Calu3 (cell line): ENCODE measurements around the gene HLX. TPM values are rescaled to one million over a fixed set of nuclear protein-coding genes. Genes with fewer than 3 reads are reported as not detected.

Experiments used
- BruUV-seq: library from RNA; stranded (reverse); fragments of 400-500 nt; replicated peaks from 2 replicates; lab custom pipeline; 2021; lab: Mats Ljungman, UMichigan
- CTCF ChIA-PET: fragments of 300-600 bp; sonication (Branson Sonifier 250); formaldehyde crosslinking; loops from one replicate; lab custom pipeline; 2022; ENCODE audit warnings: antibody characterized with exemption; lab: Charles Lee
- DNase-seq: peaks from one replicate; pipeline ENCODE4 v3.0.0; 2022
- H3K27ac Mint-ChIP-seq: one replicate; pipeline ENCODE4 v1.8.0; 2022; ENCODE audit warnings: mixed read lengths; ENCODE audit not compliant: unreplicated experiment
- H3K27me3 Mint-ChIP-seq: one replicate; pipeline ENCODE4 v1.8.0; 2022; ENCODE audit warnings: mixed read lengths; ENCODE audit not compliant: unreplicated experiment
- H3K36me3 Mint-ChIP-seq: one replicate; pipeline ENCODE4 v1.8.0; 2022; ENCODE audit warnings: mild to moderate bottlenecking, moderate library complexity, mixed read lengths; ENCODE audit not compliant: insufficient read depth, unreplicated experiment
- H3K4me1 Mint-ChIP-seq: one replicate; pipeline ENCODE4 v1.8.0; 2022; ENCODE audit warnings: mild to moderate bottlenecking, low read depth, mixed read lengths; ENCODE audit not compliant: unreplicated experiment
- H3K4me3 Mint-ChIP-seq: one replicate; pipeline ENCODE4 v1.8.0; 2022; ENCODE audit warnings: mild to moderate bottlenecking, low read depth, moderate library complexity, mixed read lengths; ENCODE audit not compliant: unreplicated experiment
- H3K9me3 Mint-ChIP-seq: one replicate; pipeline ENCODE4 v1.8.0; 2022; ENCODE audit warnings: low read depth, mixed read lengths; ENCODE audit not compliant: unreplicated experiment
- intact Hi-C: fragments of 100-400 bp; cut with micrococcal nuclease; formaldehyde crosslinking; loops from one replicate; pipeline ENCODE4 v1.10.0; 2022; ENCODE audit not compliant: unreplicated experiment
- total RNA-seq: library from RNA; stranded (reverse); gene quantifications from 2 replicates; pipeline ENCODE4 v1.2.3, GENCODE V29; 2022
- TF ChIP-seq, protein P1 (sequence below): fragments of 200-600 bp; IDR thresholded peaks from one replicate; pipeline ENCODE4 v1.8.0; 2022; ENCODE audit warnings: antibody characterized with exemption; ENCODE audit not compliant: unreplicated experiment

The HLX gene
- total RNA-seq, 1 experiment from 2014 or later, result 0.09 TPM

DNA sequence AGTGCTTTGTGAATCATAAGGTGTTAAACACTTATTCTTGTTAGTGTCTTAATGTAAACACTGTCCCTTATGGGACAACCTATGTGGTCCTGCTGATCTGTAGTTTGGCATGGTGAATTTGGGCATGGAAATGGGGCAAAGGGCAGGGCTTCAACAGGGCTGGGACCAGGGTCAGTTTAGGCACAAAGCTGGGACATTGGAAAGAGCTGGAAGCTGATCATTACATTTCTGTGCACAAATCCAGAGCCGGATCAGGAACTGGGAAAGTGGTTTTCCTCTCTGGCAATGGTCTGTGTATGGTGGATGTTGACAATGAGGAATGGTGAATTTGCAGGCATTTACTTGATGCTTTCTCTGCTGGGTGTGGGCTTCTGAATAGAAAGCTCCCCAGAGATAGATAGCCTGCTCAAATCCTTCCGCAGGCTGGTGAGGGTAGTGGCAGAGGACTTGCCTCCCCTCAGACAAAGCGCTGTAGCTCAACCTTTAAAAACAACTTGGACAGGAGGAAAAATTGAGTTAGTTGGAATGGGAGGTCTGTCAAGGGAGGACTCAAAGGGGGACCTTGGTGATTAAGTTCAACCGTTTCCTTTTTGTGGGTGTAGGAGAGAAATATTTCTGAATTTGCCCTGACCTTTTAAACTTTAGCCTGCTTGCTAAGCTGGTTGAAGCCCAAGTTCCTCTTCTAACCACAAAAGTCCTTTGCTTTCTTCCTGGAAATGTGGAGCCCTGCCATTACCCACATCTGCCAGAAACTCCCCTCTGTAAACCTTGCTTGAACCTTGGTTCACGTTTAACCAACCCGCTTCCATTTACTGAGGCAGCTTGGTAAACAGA, 35.3 kb downstream of the HLX start:
- Mint-ChIP-seq H3K27ac (no peak overlapping the region), H3K27me3 (peaks cover 26% of the 10 kb centered on the region), H3K36me3 (no peaks in the 10 kb centered on the region), H3K4me1 (no peaks in the 10 kb centered on the region), H3K9me3 (no peaks in the 10 kb centered on the region), H3K4me3 (no peak overlapping the region)
- TF ChIP-seq, protein P1, sequence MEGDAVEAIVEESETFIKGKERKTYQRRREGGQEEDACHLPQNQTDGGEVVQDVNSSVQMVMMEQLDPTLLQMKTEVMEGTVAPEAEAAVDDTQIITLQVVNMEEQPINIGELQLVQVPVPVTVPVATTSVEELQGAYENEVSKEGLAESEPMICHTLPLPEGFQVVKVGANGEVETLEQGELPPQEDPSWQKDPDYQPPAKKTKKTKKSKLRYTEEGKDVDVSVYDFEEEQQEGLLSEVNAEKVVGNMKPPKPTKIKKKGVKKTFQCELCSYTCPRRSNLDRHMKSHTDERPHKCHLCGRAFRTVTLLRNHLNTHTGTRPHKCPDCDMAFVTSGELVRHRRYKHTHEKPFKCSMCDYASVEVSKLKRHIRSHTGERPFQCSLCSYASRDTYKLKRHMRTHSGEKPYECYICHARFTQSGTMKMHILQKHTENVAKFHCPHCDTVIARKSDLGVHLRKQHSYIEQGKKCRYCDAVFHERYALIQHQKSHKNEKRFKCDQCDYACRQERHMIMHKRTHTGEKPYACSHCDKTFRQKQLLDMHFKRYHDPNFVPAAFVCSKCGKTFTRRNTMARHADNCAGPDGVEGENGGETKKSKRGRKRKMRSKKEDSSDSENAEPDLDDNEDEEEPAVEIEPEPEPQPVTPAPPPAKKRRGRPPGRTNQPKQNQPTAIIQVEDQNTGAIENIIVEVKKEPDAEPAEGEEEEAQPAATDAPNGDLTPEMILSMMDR, result no peak
- CTCF ChIA-PET, result no interaction called here
- intact Hi-C loops, result no loop called here
- DNase-seq, result no peak
- BruUV-seq, result no TSS peak

DNA sequence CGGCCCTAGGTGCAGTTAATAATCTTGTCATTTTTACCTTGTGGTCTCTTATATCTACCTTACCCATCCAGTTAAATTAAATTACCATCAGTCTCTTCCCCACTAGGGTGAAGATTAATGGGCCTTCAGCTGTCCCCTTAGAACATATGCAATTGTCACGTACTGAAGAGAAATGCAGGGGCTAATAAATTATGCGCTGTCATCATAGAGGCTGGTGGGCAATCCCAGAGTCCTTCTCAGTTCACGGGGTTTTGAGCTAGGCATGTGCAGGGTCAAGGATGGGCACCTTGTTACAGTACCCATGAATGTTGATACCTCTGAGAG, 35.8 kb downstream of the HLX start:
- no peak for DNase-seq
- TF ChIP-seq, protein P1, result no peak
- Mint-ChIP-seq H3K4me3 (no peak overlapping the region), H3K4me1 (no peaks in the 10 kb centered on the region), H3K27ac (no peak overlapping the region), H3K27me3 (peaks cover 32% of the 10 kb centered on the region), H3K36me3 (no peaks in the 10 kb centered on the region), H3K9me3 (no peaks in the 10 kb centered on the region)
- CTCF ChIA-PET, result no interaction called here
- intact Hi-C loops, result no loop called here
- no TSS peak for BruUV-seq

DNA sequence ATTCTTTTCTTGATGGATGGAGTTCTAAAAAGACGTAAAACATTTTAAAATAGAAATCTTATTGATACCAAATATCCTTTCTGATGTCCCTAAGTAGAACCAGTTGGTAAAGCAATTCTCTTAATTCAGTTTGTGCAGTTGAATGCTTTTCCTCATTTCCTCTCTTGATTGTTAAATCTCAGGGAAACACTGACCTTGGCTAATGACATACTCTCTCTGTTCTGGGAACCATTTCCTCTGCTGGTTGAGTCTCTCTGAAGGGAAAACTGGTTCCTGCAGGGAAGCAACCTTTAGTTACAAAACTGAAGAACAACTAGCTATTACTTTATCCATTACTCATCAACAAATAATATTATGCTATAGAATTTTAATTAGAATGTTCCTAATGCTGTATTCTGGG, 36.7 kb downstream of the HLX start:
- H3K4me1 Mint-ChIP-seq, result no peaks in the 10 kb centered on the region
- BruUV-seq, result no TSS peak
- peaks cover 41% of the 10 kb centered on the region for H3K27me3 Mint-ChIP-seq
- DNase-seq, result no peak
- TF ChIP-seq, protein P1, result no peak
- H3K27ac Mint-ChIP-seq, result no peak overlapping the region
- CTCF ChIA-PET, result no interaction called here
- no peaks in the 10 kb centered on the region for H3K36me3 Mint-ChIP-seq
- intact Hi-C loops, result no loop called here
- no peaks in the 10 kb centered on the region for H3K9me3 Mint-ChIP-seq
- no peak overlapping the region for H3K4me3 Mint-ChIP-seq

DNA sequence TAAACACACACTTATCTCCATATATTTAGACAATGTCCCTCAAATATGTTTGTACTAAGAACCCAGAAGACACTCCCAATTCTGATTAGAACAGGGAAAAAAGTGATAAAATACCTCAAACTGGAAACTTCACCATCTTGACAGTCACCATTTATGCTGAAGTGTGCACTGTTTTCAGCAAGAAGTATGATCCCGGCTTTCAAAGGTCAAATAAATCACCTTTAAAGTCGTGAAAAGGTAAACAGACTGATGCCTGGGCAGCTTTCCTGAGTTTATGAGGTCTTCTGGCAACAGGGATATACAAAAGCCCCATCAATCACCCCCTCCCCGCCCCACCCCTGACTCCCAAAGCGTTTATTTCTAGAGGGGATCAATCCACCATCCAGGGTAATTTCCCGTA, 37.9 kb downstream of the HLX start:
- Mint-ChIP-seq H3K36me3 (no peaks in the 10 kb centered on the region), H3K9me3 (no peaks in the 10 kb centered on the region), H3K4me1 (no peaks in the 10 kb centered on the region), H3K27ac (no peak overlapping the region), H3K27me3 (peaks cover 48% of the 10 kb centered on the region), H3K4me3 (no peak overlapping the region)
- BruUV-seq, result no TSS peak
- TF ChIP-seq, protein P1, result no peak
- DNase-seq, result no peak
- CTCF ChIA-PET, result interaction anchor here (0.6 kb wide), 1 partner anchor 441 kb away, joined by 7 read pairs; no protein-coding TSS in a partner anchor
- intact Hi-C loops, result no loop called here
